NCI-H146 treated with DMSO at 0.1 percent for 48 hours (cell line): ENCODE results near the gene SMIM44.
A peak's percentile ranks its signal among the peaks of the same experiment; 100 is the strongest.
"Not testable (repeated sequence)": the region's sequence is repeated elsewhere in the genome, so short reads cannot be mapped to it uniquely, and the experiment has no call there.

Experiments
- DNase-seq: peaks from one replicate; lab custom pipeline; 2025; ENCODE audit not compliant: unreplicated experiment; lab: John Stamatoyannopoulos, UW

SMIM44 gene

GRCh38 chr19:3483226-3483628 lies at the start of gene SMIM44:
TSS of gene SMIM44 (minus strand) at chr19:3483441. CDS start at chr19:3483403, 38 bp downstream.
- peak; percentile 26 for DNase-seq

- no peak for DNase-seq
Measured at GRCh38 chr19:3533033-3533432, 49.8 kb upstream of the SMIM44 start.

DNA sequence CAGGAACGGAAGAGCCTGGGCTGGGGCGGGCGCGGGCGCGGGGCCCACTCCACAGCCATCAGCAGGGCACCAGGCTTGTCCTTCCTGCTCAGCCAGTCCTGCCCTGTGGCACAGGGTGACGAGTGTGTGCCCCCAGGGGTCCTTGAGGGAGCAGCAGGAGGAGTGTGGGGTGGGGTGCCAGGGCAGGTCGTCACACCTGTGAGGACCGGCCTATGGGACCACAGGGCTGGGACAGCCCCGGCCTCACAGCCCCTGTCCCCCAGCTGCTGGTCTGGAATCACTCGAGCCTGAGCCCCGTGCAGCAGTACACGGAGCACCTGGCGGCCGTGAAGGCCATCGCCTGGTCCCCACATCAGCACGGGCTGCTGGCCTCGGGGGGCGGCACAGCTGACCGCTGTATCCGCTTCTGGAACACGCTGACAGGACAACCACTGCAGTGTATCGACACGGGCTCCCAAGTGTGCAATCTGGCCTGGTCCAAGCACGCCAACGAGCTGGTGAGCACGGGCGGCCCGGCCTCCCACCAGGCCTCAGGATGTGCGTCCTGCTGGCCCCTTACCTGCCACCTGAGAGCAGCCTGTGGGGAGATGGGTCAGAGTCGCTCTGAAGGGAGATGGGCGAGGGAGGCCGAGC lies 49.0 kb upstream of the SMIM44 start:
- DNase-seq, result no peak

DNA sequence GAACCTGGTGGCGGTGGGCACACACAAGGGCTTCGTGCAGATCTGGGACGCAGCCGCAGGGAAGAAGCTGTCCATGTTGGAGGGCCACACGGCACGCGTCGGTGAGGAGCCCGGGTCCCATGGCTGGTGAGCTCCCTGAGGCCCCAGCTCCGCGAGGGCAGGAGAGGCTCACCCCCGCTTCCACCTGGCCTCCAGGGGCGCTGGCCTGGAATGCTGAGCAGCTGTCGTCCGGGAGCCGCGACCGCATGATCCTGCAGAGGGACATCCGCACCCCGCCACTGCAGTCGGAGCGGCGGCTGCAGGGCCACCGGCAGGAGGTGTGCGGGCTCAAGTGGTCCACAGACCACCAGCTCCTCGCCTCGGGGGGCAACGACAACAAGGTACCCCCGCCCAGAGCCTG lies 48.5 kb upstream of the SMIM44 start:
- DNase-seq, result no peak

DNA sequence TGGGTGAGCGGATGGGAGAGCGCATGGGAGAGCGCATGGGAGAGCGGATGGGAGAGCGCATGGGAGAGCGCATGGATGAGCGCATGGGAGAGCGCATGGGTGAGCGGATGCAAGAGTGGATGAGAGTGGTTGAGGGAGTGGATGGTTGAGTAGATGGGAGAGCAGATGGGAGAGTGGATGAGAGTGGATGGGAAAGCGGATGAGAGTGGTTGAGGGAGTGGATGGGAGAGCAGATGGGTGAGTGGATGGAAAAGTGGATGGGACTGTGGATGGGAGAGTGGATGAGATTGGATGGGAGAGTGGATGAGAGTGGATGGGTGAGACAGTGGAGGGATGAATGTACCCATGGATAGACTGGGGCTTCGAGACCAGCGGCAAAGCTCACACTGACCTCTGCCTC lies 47.1 kb upstream of the SMIM44 start:
- no peak for DNase-seq

GRCh38 chr19:3529299-3529698 lies 46.1 kb upstream of the SMIM44 start:
- not testable (repeated sequence) for DNase-seq

- no peak for DNase-seq
Measured at GRCh38 chr19:3528539-3529211, 45.4 kb upstream of the SMIM44 start.

DNA sequence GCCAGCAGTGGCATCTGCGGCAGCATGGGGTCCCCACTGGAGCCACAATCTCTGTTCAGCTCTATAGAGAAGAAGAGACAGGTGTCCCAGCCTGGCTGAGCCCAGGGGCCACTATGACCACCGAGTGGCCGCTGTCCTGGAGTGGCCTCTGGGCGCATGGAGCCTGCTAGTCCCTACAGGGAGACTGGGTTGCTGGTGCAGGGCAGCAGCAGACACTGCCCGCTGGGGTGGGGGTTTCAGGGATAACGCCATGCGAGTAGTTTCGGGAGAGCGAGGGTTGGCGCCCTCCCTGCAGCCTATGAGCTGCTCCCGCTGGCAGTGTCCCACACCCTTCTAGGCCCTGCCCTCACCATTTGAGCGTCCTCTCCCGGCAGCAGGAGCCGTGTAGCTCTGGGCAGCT lies 44.8 kb upstream of the SMIM44 start:
- no peak for DNase-seq

DNA sequence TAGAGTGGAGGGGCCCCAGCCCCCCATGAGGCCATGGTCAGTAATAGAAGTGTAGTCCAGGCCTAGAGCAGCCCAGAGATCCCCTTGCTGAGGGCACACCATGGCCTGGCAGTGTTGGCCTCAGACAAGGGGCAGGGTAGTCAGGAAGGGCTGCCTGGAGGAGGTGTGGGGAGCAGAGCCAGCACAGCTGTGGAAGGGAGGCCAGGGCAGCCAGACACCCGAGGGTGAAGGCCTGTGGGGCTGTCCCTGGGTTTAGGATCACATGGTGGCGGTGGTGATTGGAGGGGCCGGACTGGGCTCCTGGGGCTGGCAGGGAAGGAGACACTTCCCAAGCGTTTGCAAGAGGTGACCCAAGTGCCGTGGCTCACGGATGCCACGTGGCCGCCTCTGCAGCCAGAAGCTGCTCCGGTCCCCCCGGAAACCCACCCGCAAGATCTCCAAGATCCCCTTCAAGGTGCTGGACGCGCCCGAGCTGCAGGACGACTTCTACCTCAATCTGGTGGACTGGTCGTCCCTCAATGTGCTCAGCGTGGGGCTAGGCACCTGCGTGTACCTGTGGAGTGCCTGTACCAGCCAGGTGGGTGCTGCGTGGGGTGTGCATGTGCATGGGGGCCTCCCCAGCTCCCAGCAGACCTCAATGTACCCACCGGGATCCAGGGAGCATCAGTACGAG lies 44.1 kb upstream of the SMIM44 start:
- no peak for DNase-seq

GRCh38 chr19:3526507-3527237 lies 43.4 kb upstream of the SMIM44 start:
- DNase-seq, result no peak

- DNase-seq, result no peak
Measured at GRCh38 chr19:3524904-3525451, 41.7 kb upstream of the SMIM44 start.

GRCh38 chr19:3524078-3524842 lies 41.0 kb upstream of the SMIM44 start:
- no peak for DNase-seq

DNA sequence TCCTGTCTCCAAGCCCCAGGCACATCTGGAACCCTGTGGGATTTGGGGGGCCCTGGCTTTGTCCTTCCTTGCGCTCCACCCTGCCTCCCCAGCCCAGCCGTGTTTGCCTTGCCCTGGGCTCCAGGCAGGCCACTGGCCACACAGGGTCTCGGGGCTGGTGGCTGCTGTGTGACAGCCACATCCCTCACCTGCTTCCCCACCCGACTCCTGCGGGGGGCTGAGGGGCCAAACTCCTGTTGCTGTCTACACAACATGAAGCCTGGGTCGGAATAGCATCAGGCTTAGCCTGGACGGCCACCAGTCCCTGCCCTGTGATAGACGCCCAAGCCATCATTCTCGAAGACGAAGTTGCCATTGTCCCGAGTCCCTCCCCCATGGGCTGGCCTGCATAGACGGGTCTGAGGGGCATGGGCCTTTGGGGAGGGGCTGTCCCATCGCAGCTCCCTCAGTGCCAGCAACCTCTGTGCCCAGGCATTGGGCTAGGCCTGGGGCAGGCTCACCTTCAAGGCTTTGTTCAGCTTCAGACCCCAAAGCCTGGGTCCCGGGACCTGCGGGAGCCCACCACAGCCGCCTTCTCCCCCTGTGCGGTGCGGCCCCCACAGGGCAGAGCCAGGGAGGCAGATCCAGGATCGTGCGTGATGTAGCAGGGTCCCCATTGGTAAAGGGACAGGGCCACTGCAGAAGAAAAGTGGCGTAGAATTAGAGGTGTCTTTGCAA lies 40.3 kb upstream of the SMIM44 start:
- DNase-seq, result no peak

DNA sequence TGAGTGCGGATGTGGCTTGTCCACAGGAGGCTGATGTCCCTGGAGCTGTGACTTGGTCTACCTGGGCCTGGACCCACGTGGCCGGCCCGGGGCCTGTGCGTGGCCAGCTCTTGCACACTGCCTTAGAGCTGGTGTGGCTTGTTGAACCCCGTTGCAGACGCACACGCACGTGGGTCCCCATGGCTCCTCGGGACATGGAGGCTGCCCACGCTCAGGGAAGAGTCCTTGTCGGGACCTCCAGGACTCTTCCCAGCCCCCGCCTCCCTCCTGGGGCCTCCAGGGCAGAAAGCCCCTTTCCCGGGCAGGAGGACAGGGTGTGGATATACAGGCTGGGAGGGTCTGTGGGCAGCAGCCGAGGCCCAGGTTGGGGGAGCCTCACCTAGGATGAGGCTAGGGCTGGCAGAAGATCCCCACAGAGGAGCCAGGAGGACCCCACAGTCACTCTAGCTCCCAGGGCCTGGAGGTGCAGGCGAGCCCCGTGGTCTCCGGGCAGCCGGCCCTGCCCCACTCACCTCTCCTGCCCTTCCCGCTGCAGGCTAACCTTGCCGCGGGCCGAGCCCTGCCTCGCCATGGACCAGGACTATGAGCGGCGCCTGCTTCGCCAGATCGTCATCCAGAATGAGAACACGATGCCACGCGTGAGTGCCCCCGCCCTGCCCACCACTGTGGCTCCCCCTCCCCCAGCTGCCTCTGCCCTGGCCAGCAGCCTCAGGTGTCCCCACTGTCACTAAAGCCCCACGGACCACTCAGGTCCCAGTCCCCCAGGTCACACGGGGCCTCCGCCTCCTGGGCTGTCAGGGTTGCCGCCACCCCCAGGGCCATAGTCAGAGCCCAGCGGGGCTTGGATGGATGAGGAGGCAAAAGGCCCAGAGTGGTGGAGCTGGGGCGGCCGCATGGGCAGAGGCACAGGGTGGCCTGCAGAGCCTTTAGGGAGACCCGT lies 39.5 kb upstream of the SMIM44 start:
- DNase-seq, result no peak

DNA sequence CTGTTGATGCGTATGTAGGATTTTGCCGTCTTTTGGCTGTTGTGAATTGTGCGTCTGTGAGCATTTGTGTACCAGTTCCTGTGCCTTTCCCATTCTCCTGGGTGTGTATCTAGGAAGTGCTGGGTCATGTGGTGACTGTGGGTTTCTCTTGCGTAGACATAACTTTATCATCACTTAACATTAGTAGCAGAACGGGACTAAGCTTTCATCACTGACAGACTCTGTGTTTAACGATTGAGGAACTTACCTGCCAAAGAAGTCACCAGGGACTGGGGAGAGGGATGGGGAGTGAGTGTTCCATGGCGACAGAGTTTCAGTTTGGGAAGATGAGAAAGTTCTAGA lies 37.8 kb upstream of the SMIM44 start:
- no peak for DNase-seq

DNA sequence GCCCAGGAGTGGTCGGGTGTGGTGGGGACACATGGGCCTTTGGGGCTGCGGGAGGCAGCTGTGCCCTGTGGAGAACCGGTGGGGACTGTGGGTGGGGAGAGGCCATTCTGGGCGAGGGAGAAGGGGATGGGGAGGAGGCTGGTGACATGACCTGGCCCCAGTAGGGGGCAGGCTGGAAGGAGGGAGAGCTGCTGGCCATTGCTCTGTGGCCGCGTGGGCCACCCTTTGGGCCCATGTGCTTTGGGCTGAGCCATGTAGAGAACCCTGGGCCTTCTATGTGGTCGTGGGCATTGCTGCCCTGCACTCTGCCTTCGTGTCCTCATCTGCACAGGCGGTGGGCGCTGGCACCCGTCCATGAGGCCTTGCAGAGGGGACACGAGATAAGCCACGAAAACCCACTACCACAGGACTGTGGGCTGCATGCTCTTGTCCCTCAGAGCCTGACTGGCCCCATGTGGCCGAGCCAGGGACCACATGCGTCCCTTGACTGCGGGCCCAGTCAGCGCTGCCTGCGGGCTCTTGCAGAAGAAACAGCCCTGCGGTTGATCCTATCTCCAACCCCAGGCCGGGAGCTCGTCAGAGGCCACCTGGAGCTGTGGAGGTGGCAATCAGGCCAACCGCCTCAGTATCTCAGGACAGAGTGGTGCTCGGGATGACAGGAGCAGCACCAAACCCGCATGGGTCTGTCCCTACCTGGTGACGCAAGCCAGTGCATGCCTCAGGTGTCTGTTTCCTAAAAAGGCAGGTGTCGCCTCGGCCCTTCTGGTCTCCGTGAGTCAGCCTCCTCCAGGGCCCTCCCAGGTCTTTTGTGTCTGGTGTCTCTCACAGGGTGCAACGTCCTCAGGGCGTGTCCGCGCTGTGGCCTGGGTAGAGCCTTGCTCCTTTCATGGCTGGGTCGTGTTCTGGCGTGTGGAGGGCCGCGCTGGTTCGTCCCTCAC lies 37.2 kb upstream of the SMIM44 start:
- DNase-seq, result no peak

DNA sequence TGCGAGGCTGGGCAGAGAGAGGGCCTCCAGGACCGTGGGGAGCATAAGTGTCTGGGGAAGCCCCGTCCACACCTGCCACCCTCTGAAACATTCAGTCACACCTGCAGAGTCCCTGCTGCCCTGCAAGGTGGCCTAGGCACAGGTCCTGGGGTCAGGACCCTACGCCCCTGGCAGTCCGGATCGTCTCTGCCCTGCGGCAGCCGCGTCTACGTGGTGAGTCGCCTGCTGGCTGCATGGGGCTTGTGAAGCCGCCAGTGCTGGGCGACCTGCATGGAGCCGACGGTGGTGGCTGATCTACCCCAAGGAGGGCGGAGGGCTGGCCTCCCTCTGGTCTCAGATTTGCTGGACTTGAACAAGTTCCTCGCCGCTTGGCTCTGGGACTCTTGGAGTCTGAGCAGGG lies 35.9 kb upstream of the SMIM44 start:
- DNase-seq, result no peak

DNA sequence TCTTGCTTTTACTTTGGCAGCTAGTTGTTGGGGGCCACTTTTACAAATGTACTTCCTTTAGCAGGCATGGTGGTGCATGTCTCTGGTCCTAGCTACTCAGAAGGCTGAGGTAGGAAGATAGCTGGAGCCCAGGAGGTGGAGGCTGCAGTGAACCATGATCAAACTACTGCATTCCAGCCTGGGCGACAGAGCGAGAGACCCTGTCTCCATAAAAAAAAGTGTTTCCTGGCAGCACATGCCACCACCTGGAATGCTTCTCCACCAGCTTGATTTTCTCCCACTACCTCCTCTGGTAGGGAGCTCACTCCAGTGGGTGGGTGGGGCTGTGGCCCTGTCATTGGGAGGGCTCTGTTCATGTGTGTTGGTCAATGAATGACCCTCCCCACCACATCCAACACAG lies 35.4 kb upstream of the SMIM44 start:
- no peak for DNase-seq
